HFFc6 (cell line): ENCODE results near the gene EIF3L. TPM values are rescaled to one million over a fixed set of nuclear protein-coding genes. Genes with fewer than 3 reads are reported as not detected.

Source experiments
- DNase-seq: peaks from one replicate; pipeline ENCODE4 v3.0.0-alpha.2; 2018
- H3K27ac Mint-ChIP-seq: 2 replicates; pipeline ENCODE4 v1.8.0; 2020; ENCODE audit warnings: mild to moderate bottlenecking, mixed read lengths
- H3K27me3 Mint-ChIP-seq: 2 replicates; pipeline ENCODE4 v1.8.0; 2021; ENCODE audit warnings: mild to moderate bottlenecking, moderate library complexity, mixed read lengths; ENCODE audit not compliant: insufficient read depth
- H3K36me3 Mint-ChIP-seq: 2 replicates; pipeline ENCODE4 v1.8.0; 2021; ENCODE audit warnings: low read depth, mixed read lengths
- H3K4me1 Mint-ChIP-seq: 2 replicates; pipeline ENCODE4 v1.8.0; 2020; ENCODE audit warnings: low read depth, mixed read lengths
- H3K4me3 Mint-ChIP-seq: 2 replicates; pipeline ENCODE4 v1.8.0; 2020; ENCODE audit warnings: mild to moderate bottlenecking, moderate library complexity, mixed read lengths
- H3K9me3 Mint-ChIP-seq: 2 replicates; pipeline ENCODE4 v1.8.0; 2020; ENCODE audit warnings: mild to moderate bottlenecking, mixed read lengths
- CTCF ChIP-seq: fragments of 200-600 bp; sonication (generic); IDR thresholded peaks from 2 replicates; pipeline ENCODE4 v1.5.0; 2021; ENCODE audit warnings: antibody characterized with exemption, mild to moderate bottlenecking
- total RNA-seq, 6 experiments: library from RNA; stranded (reverse); fragmentation: NEBNext Ultra II Directional; extraction: Animal tissue kit (Norgen Biotek cat#: 25700); gene quantifications; 2 replicates in 1 of 6; 3 replicates in 5 of 6; pipeline ENCODE4 v1.2.3, GENCODE V29; 2021

Gene EIF3L
- total RNA-seq, 6 experiments from 2014 or later, result 306 to 371 (median 357) TPM

DNA sequence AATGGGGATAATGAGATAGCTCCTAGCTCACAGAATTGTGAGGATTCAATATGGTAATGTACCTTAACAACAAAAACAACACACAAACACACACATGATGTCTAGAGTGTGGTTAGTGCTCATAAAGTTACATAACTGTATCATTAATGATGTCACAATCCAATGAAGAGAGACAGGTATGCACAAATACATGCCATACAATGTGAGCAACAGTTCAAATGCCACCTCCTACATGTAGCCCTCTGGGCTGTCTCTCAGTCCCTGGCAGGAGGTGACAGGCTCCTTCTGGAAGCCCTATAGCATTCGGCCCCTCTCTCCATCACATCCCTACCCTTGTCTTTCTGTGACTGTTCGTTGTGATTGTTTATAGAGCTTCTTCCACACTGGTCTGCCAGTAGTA lies 48.6 kb downstream of the EIF3L start:
- no peak for TF ChIP-seq CTCF
- Mint-ChIP-seq H3K27me3 (peaks cover 4% of the 10 kb centered on the region), H3K9me3 (no peaks in the 10 kb centered on the region), H3K36me3 (no peaks in the 10 kb centered on the region; the same call in 1 of the 2 replicates), H3K4me3 (no peak overlapping the region), H3K27ac (no peak overlapping the region), H3K4me1 (peaks cover 12% of the 10 kb centered on the region)
- DNase-seq, result no peak

DNA sequence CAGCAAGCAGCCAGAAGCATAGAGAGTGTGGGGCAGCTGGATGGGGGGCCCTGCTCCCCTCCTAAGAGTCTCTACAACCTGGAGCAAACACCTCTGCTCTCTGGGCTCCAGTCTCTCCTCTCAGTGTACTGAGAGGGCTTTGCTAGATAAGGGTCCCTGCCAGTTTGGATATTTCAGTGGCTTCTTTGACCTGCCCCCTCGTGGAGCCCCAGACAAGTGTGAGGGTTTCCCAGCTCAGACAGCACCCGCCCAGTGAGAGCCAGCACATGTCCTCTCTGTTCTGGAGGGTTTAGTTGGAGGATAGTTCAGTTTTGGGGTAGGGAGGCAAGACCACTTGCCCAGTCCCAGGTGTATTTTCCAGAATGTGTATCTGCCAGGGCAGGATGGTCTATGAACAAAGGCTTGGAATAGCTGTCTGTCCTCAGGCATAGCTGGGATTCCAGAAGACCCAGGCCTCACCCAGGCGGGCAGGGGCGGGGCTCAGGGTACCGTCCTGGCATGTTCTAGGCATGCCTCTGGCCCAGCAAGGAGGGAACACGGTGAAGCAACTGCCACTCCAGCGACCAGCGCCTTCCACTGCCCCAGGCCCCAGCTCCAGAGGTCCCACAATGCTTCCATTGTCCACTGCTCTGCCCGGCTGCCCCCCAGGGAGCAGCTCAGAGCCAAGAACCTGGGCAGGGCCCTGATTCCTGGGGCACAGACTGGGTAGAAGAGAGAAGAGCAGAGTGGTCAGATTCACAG lies 49.4 kb downstream of the EIF3L start:
- no peak for TF ChIP-seq CTCF

DNA sequence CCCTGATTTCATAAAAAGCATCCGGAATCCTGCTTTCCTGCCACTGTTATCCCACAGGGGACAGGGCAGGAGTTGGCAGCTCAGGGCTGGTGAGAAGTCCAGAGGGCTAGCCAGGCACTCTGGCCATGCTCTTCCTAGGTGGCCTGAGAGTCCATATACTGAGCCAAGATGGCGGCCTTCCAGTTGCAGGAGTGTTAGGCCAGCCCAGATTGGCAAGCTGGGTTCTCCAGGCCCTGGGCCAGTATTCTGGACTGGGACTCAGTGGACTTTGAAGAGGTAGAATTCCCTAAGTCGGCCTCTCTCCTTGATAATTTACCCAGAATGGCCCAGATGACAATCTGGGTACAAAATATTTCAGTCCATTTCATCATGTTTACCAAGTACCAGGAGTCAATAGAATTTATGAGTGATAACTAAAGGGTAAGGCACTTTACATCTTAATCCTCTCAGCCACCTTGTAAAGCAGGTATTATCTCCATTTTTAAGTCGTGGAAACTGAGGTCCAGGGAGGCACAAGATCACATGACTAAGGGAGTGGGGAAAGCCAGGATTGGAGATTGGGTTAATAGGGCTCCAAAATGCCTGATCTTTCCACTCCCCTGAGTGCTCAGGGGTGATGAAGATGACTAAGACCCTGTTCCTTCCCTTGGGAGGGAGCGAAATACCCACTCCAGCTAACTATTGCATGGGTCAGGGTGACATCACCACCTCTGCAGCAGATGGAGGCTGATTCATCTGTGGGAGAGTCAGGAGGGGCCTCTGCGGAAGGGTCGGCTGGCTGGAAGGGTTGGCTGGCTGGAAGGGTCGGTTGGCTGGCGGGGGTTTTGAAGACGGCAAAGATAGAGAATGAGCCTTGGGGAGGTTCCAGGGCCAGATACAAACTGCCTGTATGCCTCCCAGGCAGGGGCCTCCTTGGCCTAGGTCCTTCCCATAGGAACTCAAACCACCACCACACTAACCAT lies 55.6 kb downstream of the EIF3L start:
- H3K27ac Mint-ChIP-seq, result peak overlapping the region; percentile 99
- peaks cover 44% of the 10 kb centered on the region for H3K4me1 Mint-ChIP-seq
- H3K36me3 Mint-ChIP-seq, result peaks cover 12% of the 10 kb centered on the region; the same call in 1 of the 2 replicates
- TF ChIP-seq CTCF, result no peak
- H3K4me3 Mint-ChIP-seq, result peak overlapping the region; percentile 84
- peaks cover 4% of the 10 kb centered on the region for H3K27me3 Mint-ChIP-seq
- H3K9me3 Mint-ChIP-seq, result no peaks in the 10 kb centered on the region
- peak; percentile 96 for DNase-seq

More for the DNA sequence above, 49.4 kb downstream of the EIF3L start:
- H3K36me3 Mint-ChIP-seq, result no peaks in the 10 kb centered on the region; the same call in 1 of the 2 replicates
- H3K4me3 Mint-ChIP-seq, result no peak overlapping the region
- H3K27me3 Mint-ChIP-seq, result peaks cover 6% of the 10 kb centered on the region
- no peaks in the 10 kb centered on the region for H3K9me3 Mint-ChIP-seq
- DNase-seq, result no peak
- peaks cover 19% of the 10 kb centered on the region for H3K4me1 Mint-ChIP-seq
- H3K27ac Mint-ChIP-seq, result no peak overlapping the region

GRCh38 chr22:37905534-37906363 lies 56.5 kb downstream of the EIF3L start, which contains the start of gene MICALL1:
TSS of gene MICALL1 (plus strand) at chr22:37906297. CDS start at chr22:37906423, 126 bp downstream.
- Mint-ChIP-seq H3K27ac (peak within 1 kb of the TSS; percentile 99), H3K4me1 (peaks cover 52% of the 10 kb centered on the region), H3K36me3 (peaks cover 12% of the 10 kb centered on the region; the same call in 1 of the 2 replicates), H3K9me3 (no peaks in the 10 kb centered on the region), H3K27me3 (peaks cover 4% of the 10 kb centered on the region), H3K4me3 (peak within 1 kb of the TSS; percentile 90)
- TF ChIP-seq CTCF, result peak; percentile 33
- peak; percentile 58 for DNase-seq
